HepG2 (cell line): ENCODE data around the gene KRT3. TPM values are rescaled to one million over a fixed set of nuclear protein-coding genes. Genes with fewer than 3 reads are reported as not detected.

ENCODE experiments used
- AHR ChIP-seq: IDR thresholded peaks from 2 replicates; pipeline ENCODE4 v1.6.1; 2018; ENCODE audit warnings: missing genetic modification reagents, missing compliant biosample characterization
- SMARCE1 ChIP-seq: fragments of 450-650 bp; IDR thresholded peaks from 2 replicates; pipeline ENCODE4 v1.6.1; 2017; ENCODE audit warnings: borderline replicate concordance
- SNAPC5 ChIP-seq: sonication (generic); formaldehyde crosslinking; IDR thresholded peaks from 2 replicates; pipeline ENCODE4 v1.8.1; 2023; ENCODE audit warnings: mild to moderate bottlenecking, missing genetic modification reagents, borderline replicate concordance
- ZNF292 ChIP-seq: sonication (generic); formaldehyde crosslinking; IDR thresholded peaks from 2 replicates; pipeline ENCODE4 v1.8.1; 2022; ENCODE audit warnings: mild to moderate bottlenecking, low read depth, missing genetic modification reagents, borderline replicate concordance
- ZNF639 ChIP-seq: conservative IDR thresholded peaks from 2 replicates; pipeline ENCODE4 v1.6.1; 2018; ENCODE audit warnings: missing genetic modification reagents
- polyA plus RNA-seq, 8 experiments: library from polyadenylated mRNA; depleted of rRNA in 3 of 8; stranded (reverse) in 7 of 8; unstranded in 1 of 8; fragments of >200 nt; fragmentation: Illumina TruSeq in 4 of 8; extraction: Trizol in 4 of 8; gene quantifications; 2 replicates each; pipeline versions ENCODE4 v1.2.1 to v1.2.3, GENCODE V29; 2011 to 2016; ENCODE audit warnings: low read depth in 4 of 8, missing spikeins in 1 of 8, mixed read lengths in 1 of 8; ENCODE audit not compliant: insufficient read depth in 1 of 8
- total RNA-seq, 5 experiments: library from RNA; depleted of rRNA; stranded (reverse); fragments of >200 nt; fragmentation: Illumina TruSeq; extraction: Trizol; gene quantifications; 2 replicates each; pipeline ENCODE4 v1.2.3, GENCODE V29; 2016; ENCODE audit warnings: low read depth in 1 of 5
- TF ChIP-seq, protein P1 (sequence below): sonication (generic); formaldehyde crosslinking; IDR thresholded peaks from 2 replicates; pipeline ENCODE4 v1.4.0; 2020; ENCODE audit warnings: missing genetic modification reagents, mild to moderate bottlenecking, borderline replicate concordance
- TF ChIP-seq, protein P2 (sequence below): sonication (generic); formaldehyde crosslinking; IDR thresholded peaks from 2 replicates; pipeline ENCODE4 v1.4.0; 2020; ENCODE audit warnings: missing genetic modification reagents

KRT3 gene
- total and polyA plus RNA-seq, 2 of the 13 experiments (the other 11 are each of a cell fraction or from before 2014, with no cell fraction given), result not detected

DNA sequence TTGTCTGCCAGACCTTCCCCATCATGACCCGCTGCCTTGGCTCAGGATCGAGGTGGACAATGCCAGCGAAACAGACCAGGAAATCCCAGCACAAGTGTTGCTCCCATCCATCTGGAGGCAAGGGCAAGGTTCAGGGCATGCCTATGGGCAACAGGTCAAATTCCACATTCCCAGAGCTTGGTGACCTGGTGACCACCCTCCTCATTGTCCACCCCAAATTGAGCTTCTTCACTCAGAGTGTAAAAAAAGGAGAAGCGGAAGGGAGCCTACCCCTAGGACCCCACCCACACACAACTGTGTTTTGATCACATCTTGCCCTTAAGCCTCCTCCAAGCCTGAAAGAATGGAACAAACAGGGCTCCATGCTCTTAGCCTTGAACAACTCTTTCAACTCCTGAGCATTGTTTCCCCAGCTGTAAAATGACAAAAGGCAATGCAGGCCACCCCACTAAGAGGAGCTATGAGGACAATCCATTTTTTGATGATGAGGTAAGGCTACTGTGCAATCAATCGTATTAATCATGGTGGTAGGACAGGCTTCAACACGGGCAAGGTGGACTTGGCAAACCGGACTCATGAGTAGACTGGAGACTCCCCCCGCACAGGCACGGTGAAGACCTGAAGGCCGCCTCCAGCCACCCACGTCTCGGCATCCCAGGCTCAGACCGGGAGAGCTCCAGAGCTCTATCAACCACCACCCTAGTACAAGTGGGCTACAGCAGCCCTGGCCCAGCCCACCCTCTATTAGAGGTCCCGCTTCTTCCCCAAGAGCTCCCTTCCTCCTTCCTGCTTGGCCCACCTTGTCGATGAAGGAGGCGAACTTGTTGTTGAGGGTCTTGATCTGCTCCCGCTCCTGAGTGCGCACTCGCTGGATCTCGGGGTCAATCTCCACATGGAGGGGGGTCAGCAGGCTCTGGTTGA is 37.3 kb upstream of the KRT3 start (continued):
- TF ChIP-seq SNAPC5 (CRISPR knock-in tag) (no peak), ZNF639 (CRISPR knock-in tag) (no peak), SMARCE1 (no peak), AHR (no peak), ZNF292 (CRISPR knock-in tag) (no peak)
- TF ChIP-seq, protein P1, sequence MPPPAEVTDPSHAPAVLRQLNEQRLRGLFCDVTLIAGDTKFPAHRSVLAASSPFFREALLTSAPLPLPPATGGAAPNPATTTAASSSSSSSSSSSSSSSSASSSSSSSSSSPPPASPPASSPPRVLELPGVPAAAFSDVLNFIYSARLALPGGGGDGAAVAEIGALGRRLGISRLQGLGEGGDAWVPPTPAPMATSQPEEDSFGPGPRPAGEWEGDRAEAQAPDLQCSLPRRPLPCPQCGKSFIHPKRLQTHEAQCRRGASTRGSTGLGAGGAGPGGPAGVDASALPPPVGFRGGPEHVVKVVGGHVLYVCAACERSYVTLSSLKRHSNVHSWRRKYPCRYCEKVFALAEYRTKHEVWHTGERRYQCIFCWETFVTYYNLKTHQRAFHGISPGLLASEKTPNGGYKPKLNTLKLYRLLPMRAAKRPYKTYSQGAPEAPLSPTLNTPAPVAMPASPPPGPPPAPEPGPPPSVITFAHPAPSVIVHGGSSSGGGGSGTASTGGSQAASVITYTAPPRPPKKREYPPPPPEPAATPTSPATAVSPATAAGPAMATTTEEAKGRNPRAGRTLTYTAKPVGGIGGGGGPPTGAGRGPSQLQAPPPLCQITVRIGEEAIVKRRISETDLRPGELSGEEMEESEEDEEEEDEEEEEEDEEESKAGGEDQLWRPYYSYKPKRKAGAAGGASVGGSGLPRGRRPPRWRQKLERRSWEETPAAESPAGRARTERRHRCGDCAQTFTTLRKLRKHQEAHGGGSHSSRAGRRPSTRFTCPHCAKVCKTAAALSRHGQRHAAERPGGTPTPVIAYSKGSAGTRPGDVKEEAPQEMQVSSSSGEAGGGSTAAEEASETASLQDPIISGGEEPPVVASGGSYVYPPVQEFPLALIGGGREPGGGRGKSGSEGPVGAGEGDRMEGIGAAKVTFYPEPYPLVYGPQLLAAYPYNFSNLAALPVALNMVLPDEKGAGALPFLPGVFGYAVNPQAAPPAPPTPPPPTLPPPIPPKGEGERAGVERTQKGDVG (CRISPR knock-in tag), result no peak
- TF ChIP-seq, protein P2, sequence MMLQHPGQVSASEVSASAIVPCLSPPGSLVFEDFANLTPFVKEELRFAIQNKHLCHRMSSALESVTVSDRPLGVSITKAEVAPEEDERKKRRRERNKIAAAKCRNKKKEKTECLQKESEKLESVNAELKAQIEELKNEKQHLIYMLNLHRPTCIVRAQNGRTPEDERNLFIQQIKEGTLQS, result no peak
